HG03196 (cell line): ENCODE data around the gene MROH2A.

Source experiments
- ATAC-seq: cut with Tn5 transposase; IDR thresholded peaks from one replicate; pipeline ENCODE4 v1.9.1; 2021; ENCODE audit not compliant: unreplicated experiment

The MROH2A gene

GRCh38 chr2:233833345-233833744 is 55.2 kb downstream of the MROH2A start:
- no peak for ATAC-seq

GRCh38 chr2:233835230-233836186 is 57.4 kb downstream of the MROH2A start:
- no peak for ATAC-seq

GRCh38 chr2:233836359-233836758 is 58.2 kb downstream of the MROH2A start:
- ATAC-seq, result no peak

- ATAC-seq, result no peak
Measured at GRCh38 chr2:233837694-233838229, 59.6 kb downstream of the MROH2A start.

GRCh38 chr2:233838251-233838650 is 60.1 kb downstream of the MROH2A start:
- no peak for ATAC-seq

GRCh38 chr2:233838726-233839446 is 60.8 kb downstream of the MROH2A start:
- no peak for ATAC-seq

GRCh38 chr2:233839447-233839820 is 61.3 kb downstream of the MROH2A start:
- no peak for ATAC-seq

- no peak for ATAC-seq
Measured at GRCh38 chr2:233840520-233840919, 62.4 kb downstream of the MROH2A start.

- no peak for ATAC-seq
Measured at GRCh38 chr2:233841183-233841582, 63.1 kb downstream of the MROH2A start.

- no peak for ATAC-seq
Measured at GRCh38 chr2:233844064-233844807, 66.1 kb downstream of the MROH2A start.

GRCh38 chr2:233844836-233845235 is 66.7 kb downstream of the MROH2A start:
- no peak for ATAC-seq

GRCh38 chr2:233845301-233846060 is 67.4 kb downstream of the MROH2A start:
- no peak for ATAC-seq

- ATAC-seq, result no peak
Measured at GRCh38 chr2:233846387-233847247, 68.5 kb downstream of the MROH2A start.

- no peak for ATAC-seq
Measured at GRCh38 chr2:233847248-233847898, 69.2 kb downstream of the MROH2A start.

- ATAC-seq, result no peak
Measured at GRCh38 chr2:233848276-233848675, 70.1 kb downstream of the MROH2A start.

- no peak for ATAC-seq
Measured at GRCh38 chr2:233849607-233850271, 71.6 kb downstream of the MROH2A start.

GRCh38 chr2:233850745-233851144 is 72.6 kb downstream of the MROH2A start:
- ATAC-seq, result no peak

- no peak for ATAC-seq
Measured at GRCh38 chr2:233851169-233851568, 73.0 kb downstream of the MROH2A start.
